GM21447 (cell line): Measurements from ENCODE around the gene IRF4.

Experiments used
- ATAC-seq: cut with Tn5 transposase; IDR thresholded peaks from one replicate; pipeline ENCODE4 v1.9.1; 2021; ENCODE audit not compliant: unreplicated experiment

Gene IRF4

DNA sequence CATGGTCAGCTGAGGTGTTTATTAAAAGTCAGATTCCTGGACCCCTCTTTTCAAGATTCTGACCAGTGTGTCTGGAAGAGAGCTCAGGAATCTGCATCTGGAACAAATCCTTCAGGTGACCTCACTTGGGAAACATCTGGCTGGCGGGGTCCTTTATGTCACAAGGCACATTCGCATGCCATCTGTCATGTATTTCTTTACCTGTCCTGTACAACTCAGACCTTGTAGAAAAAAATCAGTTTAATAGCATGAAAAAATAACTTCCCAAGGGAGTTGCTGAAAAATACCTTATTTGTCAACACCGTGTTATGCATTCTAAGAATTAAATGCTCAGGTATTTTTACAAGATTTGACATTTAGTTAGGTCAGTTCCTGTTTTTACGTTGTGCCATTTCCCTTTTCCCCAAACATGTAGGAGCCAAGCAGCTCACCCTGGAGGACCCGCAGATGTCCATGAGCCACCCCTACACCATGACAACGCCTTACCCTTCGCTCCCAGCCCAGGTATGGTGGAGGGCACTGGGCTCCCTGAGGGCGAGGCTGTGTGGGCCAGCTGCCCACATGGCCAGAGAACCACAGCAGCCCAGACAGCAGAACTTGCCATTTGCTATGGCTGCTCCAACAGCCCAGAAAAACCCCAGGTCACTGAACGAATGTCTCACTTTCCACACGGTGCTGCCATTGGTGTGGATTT is 4.0 kb downstream of the IRF4 start:
- ATAC-seq = no peak

- no peak for ATAC-seq
Observed at GRCh38 chr6:396126-396520, 4.6 kb downstream of the IRF4 start.

- ATAC-seq = no peak
Observed at GRCh38 chr6:397056-397455, 5.5 kb downstream of the IRF4 start.

- no peak for ATAC-seq
Observed at GRCh38 chr6:397604-398003, 6.1 kb downstream of the IRF4 start.

GRCh38 chr6:398065-398464 is 6.5 kb downstream of the IRF4 start:
- no peak for ATAC-seq

DNA sequence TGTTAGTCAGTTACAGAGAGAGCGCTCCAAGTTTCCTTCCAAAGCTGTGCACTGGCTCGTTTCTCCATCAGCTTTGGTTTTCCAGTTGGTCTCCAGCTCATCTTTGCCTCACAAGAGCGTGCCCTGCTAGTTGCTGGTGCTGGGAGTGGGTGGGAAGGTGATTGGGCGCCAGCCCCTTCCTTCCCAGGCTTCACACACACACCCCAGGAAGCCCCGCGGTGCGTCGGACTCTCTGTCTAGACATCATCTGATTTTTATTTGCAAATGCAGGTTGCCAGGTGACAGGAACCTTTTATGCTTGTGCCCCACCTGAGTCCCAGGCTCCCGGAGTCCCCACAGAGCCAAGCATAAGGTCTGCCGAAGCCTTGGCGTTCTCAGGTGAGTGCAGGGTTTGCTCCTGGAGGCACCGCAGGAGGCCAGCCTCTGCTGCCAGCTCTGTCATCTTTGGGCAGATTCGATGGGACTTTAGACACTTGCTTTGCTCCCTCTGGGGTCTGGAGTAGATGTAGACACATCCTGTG is 7.1 kb downstream of the IRF4 start:
- no peak for ATAC-seq

- ATAC-seq = peak; percentile 55
Observed at GRCh38 chr6:399785-400534, 8.4 kb downstream of the IRF4 start.

- ATAC-seq = no peak
Observed at GRCh38 chr6:400815-401214, 9.3 kb downstream of the IRF4 start.

- no peak for ATAC-seq
Observed at GRCh38 chr6:401239-401993, 9.9 kb downstream of the IRF4 start.

- no peak for ATAC-seq
Observed at GRCh38 chr6:401994-402640, 10.6 kb downstream of the IRF4 start.

- no peak for ATAC-seq
Observed at GRCh38 chr6:402901-403658, 11.5 kb downstream of the IRF4 start.

DNA sequence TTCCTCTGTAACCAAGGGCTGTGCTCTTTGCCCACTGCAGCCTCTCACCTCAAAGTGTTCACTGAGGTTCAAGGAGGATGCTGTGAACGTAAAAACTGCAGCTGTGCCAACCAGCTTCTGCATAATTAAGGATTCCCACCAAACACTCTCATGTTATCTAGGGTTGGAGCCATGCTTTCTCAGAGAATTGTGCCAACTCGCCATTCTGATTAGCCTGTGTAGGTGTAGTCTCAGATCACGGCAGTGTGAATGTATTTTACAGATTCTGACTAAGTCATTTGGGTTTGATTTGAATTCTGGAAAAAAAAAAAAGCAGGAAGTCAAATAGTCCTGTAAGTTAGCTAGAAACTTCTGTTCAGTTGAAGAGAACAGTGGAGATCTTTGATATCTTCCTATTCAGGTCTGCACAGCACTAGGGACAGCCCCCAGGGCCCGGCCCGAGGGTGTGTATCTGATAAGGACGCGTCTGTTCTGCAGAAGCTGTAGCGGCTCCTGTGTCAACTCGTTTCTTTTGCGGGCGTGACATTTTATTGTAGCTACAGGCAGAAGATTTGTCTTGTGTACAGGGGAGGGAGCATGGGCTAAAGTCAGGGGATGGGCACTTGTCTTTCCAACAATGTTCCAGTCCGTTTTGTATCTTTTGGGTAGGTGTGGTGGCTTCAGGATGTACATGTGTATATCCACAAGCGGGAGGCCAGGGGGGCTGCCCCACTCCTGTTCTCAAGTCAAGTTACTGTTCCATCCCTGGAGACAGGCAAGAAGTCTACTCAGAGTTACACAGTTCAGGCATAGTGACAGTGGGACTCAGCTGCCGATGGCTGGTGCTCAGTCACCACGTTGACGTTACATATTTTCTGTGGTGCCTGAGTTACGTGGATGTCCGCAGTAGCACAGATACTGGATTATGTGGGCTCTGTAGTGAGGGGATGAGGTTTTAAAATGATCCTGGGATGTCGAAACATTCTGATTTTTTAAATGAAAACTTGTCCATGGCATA is 12.4 kb downstream of the IRF4 start:
- ATAC-seq = no peak

DNA sequence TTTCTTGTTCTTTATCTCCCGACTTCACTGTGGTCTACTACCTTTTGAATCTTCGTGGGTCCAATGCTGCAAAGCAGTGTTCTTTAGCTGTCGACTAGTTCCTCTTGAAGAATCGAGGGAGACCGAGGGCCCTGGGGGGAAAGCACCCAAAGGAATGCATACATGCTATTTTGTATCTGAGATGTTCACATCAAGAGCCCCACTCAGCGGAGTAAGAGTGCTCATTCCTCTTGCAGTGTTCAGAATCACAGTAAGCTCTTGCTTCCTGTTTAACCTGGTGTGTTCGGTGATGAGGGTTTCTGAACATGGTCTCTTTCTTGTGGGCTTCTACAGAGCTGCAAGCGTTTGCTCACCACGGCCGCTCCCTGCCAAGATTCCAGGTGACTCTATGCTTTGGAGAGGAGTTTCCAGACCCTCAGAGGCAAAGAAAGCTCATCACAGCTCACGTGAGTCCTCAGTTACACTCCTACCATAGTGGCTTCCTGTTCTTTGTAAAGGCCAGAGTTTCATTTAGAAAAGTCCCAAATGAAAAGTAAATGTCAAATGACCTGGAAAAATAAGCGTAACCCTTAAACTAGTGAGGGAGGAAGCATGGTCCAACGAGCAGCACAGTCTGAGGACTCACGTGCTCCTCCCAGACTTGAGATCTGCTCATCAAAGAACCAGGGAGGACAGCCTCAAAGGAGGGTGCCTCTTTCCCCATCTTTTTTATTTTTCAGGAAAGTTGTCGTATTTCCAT is 13.3 kb downstream of the IRF4 start:
- no peak for ATAC-seq

DNA sequence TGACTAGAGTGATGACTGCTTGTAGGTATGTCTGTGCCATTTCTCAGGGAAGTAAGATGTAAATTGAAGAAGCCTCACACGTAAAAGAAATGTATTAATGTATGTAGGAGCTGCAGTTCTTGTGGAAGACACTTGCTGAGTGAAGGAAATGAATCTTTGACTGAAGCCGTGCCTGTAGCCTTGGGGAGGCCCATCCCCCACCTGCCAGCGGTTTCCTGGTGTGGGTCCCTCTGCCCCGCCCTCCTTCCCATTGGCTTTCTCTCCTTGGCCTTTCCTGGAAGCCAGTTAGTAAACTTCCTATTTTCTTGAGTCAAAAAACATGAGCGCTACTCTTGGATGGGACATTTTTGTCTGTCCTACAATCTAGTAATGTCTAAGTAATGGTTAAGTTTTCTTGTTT is 16.6 kb downstream of the IRF4 start:
- no peak for ATAC-seq

DNA sequence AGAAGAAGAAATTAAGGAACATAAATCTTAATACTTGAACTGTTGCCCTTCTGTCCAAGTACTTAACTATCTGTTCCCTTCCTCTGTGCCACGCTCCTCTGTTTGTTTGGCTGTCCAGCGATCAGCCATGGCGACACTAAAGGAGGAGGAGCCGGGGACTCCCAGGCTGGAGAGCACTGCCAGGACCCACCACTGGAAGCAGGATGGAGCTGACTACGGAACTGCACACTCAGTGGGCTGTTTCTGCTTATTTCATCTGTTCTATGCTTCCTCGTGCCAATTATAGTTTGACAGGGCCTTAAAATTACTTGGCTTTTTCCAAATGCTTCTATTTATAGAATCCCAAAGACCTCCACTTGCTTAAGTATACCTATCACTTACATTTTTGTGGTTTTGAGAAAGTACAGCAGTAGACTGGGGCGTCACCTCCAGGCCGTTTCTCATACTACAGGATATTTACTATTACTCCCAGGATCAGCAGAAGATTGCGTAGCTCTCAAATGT is 17.1 kb downstream of the IRF4 start:
- no peak for ATAC-seq

- ATAC-seq = no peak
Observed at GRCh38 chr6:409370-409972, 17.9 kb downstream of the IRF4 start.

- ATAC-seq = no peak
Observed at GRCh38 chr6:410555-411395, 19.2 kb downstream of the IRF4 start.
